ENCODE measurements around the gene TRAPPC4.
"Not testable (repeated sequence)": the region's sequence is repeated elsewhere in the genome, so short reads cannot be mapped to it uniquely, and the experiment has no call there.

TRAPPC4 gene

GRCh38 chr11:119056421-119056999 lies 37.9 kb downstream of the TRAPPC4 start:
- H3K4me3 ChIP-seq (ENCODE audit: low read length) = peak overlapping the region; percentile 92
- no peak for TF ChIP-seq ZNF274 (IDR thresholded peaks at IDR 0.05; ENCODE audit: low read depth, low read length)

- no peak for TF ChIP-seq ZNF274 (IDR thresholded peaks at IDR 0.05; ENCODE audit: low read depth, low read length)
- H3K4me3 ChIP-seq (ENCODE audit: low read length) = peak within 1 kb of the TSS; percentile 97
Observed at GRCh38 chr11:119057000-119057769, 38.6 kb downstream of the TRAPPC4 start, which contains the start of gene HYOU1. Gene HYOU1 (minus strand): TSS chr11:119057205. CDS start chr11:119056160, 1,045 bp downstream.

GRCh38 chr11:119059128-119059527 lies 40.6 kb downstream of the TRAPPC4 start:
- H3K4me3 ChIP-seq (ENCODE audit: low read length) = not testable (repeated sequence)

GRCh38 chr11:119061256-119061655 lies 42.7 kb downstream of the TRAPPC4 start:
- no peak for TF ChIP-seq ZNF274 (IDR thresholded peaks at IDR 0.05; ENCODE audit: low read depth, low read length)
- H3K4me3 ChIP-seq (ENCODE audit: low read length) = no peak overlapping the region

GRCh38 chr11:119062779-119063178 lies 44.2 kb downstream of the TRAPPC4 start:
- no peak for TF ChIP-seq ZNF274 (IDR thresholded peaks at IDR 0.05; ENCODE audit: low read depth, low read length)
- no peak overlapping the region for H3K4me3 ChIP-seq (ENCODE audit: low read length)

- H3K4me3 ChIP-seq (ENCODE audit: low read length) = no peak overlapping the region
- TF ChIP-seq ZNF274 (IDR thresholded peaks at IDR 0.05; ENCODE audit: low read depth, low read length) = no peak
Observed at GRCh38 chr11:119065369-119065768, 46.8 kb downstream of the TRAPPC4 start.

GRCh38 chr11:119067371-119068222 lies 49.0 kb downstream of the TRAPPC4 start, which contains the start of gene VPS11:
Gene VPS11 (plus strand): TSS chr11:119067818. CDS start chr11:119067824, 6 bp downstream.
- no peak for TF ChIP-seq ZNF274 (IDR thresholded peaks at IDR 0.05; ENCODE audit: low read depth, low read length)
- H3K4me3 ChIP-seq (ENCODE audit: low read length) = peak within 1 kb of the TSS; percentile 79

All from GM08714 (cell line).